HG03135 (cell line): Measurements from ENCODE around the gene TAF11L13.
"Not testable (repeated sequence)": the region's sequence is repeated elsewhere in the genome, so short reads cannot be mapped to it uniquely, and the experiment has no call there.

ENCODE experiments used
- ATAC-seq: cut with Tn5 transposase; IDR thresholded peaks from one replicate; pipeline ENCODE4 v1.9.1; 2021; ENCODE audit warnings: mild to moderate bottlenecking, moderate library complexity; ENCODE audit not compliant: unreplicated experiment

TAF11L13 gene

GRCh38 chr5:17631788-17632187, at the start of gene TAF11L13:
Gene TAF11L13, plus strand, starts transcription at chr5:17632088.
- ATAC-seq, result not testable (repeated sequence)

- ATAC-seq, result not testable (repeated sequence)
These were observed 46.2 kb upstream of the TAF11L13 start, which contains the start of gene TAF11L7 for GRCh38 chr5:17585658-17586057. Gene TAF11L7, minus strand, starts transcription at chr5:17585758.

DNA sequence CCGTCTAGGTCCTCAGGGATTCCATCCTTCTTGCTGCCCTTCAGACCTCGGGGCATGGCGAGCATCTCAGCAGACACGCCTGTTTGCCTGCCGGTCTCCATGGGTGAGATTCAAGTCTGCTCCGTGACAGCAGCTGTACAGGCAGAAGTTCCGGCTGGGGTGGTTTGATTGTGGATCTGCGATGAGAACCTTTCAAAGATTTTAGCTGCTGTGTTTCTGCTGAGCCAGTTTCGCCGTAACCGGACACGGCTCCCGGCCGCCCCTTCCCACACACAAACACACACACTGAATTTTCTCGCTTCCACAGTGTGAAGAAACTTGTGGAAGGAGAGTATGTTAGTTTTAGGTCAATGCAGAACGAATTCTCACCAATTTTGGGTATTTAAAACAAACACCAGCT, 41.0 kb upstream of the TAF11L13 start, which contains the start of gene TAF11L8:
Gene TAF11L8 (minus strand): TSS at position 101 of the 400 bp plus-strand sequence.
- ATAC-seq, result not testable (repeated sequence)

- ATAC-seq, result not testable (repeated sequence)
These were observed 37.6 kb upstream of the TAF11L13 start, which contains the start of gene TAF11L9 for GRCh38 chr5:17594255-17594654. Gene TAF11L9, minus strand, starts transcription at chr5:17594394.

GRCh38 chr5:17597728-17598127, 34.2 kb upstream of the TAF11L13 start, which contains the start of gene TAF11L10:
Gene TAF11L10, minus strand, starts transcription at chr5:17597828.
- not testable (repeated sequence) for ATAC-seq

GRCh38 chr5:17603880-17604279, 28.0 kb upstream of the TAF11L13 start, which contains the start of gene TAF11L11:
Gene TAF11L11, plus strand, starts transcription at chr5:17604183.
- ATAC-seq, result not testable (repeated sequence)

DNA sequence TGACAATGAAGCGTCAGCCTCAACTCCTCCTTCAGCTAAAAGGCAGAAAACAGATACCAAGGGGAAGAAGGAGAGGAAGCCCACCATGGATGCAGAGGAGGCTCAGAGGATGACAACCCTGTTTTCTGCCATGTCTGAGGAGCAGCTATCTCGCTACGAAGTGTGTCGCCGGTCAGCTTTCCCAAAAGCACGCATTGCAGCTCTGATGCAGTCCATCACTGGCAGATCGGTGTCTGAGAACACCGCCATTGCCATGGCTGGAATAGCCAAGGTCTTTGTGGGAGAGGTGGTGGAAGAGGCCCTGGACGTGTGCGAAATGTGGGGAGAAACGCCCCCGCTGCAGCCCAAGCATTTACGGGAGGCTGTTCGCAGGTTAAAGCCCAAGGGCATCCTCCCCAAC, 26.9 kb upstream of the TAF11L13 start:
- no peak for ATAC-seq

- not testable (repeated sequence) for ATAC-seq
These were observed 24.4 kb upstream of the TAF11L13 start for GRCh38 chr5:17607461-17607860.

GRCh38 chr5:17610092-17610491, 21.8 kb upstream of the TAF11L13 start, which contains the start of gene TAF11L12:
Gene TAF11L12, plus strand, starts transcription at chr5:17610392.
- not testable (repeated sequence) for ATAC-seq

GRCh38 chr5:17614872-17615605, 16.8 kb upstream of the TAF11L13 start:
- no peak for ATAC-seq

DNA sequence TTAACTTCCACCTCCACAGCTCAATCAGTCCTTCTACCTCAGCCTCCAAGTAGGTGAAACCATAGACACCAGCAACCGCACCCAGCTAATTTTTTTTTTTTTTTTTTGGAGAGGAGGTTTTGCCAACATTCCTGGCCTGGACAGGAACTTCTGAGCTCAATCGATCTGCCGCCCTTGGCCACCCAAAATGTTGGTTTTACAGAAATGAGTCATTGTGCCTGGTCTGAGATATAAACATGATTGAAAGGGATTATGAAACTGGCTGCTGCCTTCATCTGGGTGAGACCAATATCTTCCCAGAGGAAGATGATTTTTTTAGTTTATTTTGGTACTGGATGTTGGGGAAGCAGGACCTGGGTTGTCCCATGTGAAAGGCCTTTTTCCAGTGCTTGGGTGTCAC, 12.5 kb upstream of the TAF11L13 start:
- ATAC-seq, result no peak

DNA sequence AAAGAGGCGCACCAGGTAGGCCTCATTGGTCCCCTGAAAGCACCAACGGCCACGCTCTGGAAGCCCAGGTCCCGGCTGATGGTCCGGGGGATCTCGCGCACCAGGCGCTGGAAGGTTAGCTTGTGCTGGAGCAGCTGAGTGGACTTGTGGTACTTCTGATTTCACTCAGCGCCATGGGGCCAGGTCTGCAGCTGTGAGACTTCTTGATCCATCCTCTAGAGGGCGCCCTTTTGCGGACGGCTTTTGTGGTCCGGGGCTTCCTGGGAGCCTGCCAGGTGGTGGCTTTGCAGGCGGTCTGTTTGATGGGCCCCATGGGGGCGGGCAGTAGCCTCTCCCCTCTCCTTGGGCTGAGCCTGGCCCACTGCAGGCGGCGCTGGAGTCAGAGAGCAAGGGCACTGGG, 11.3 kb upstream of the TAF11L13 start:
- no peak for ATAC-seq

DNA sequence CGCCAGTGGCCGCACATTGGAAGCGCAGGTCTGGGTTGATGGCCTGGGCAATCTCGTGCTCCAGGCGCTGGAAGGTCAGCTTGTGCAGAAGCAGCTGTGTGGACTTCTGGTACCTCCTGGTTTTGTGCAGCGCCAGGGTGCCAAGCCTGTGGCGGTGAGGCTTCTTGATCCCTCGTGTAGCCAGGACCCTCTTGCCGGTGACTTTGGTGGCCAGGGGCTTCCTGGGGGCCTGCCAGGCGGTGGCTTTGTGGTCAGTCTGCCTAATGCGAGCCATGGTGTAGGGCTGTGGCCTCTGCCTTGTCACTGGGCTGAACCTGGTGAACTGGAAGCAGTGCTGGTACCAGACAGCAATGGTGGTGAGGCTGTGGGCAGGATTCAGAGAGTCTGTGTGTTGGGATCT, 6.2 kb upstream of the TAF11L13 start:
- no peak for ATAC-seq

DNA sequence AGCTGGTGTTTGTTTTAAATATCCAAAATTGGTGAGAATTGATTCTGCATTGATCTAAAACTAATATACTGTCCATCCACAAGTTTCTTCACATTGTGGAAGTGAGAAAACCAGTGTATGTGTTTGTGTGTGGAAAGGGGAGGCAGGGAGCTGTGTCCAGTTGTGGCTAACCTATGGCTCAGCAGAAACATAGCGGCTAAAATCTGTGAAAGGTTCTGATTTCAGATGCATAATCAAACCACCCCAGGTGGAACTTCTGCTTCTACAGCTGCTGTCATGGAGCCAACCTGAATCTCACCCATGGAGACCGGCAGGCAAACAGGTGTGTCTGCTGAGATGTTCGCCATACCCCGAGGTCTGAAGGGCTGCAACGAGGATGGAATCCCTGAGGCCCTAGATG, 2.3 kb downstream of the TAF11L13 start, which contains the start of gene TAF11L14:
Gene TAF11L14 (plus strand): TSS at position 301 of the 400 bp plus-strand sequence.
- ATAC-seq, result no peak

DNA sequence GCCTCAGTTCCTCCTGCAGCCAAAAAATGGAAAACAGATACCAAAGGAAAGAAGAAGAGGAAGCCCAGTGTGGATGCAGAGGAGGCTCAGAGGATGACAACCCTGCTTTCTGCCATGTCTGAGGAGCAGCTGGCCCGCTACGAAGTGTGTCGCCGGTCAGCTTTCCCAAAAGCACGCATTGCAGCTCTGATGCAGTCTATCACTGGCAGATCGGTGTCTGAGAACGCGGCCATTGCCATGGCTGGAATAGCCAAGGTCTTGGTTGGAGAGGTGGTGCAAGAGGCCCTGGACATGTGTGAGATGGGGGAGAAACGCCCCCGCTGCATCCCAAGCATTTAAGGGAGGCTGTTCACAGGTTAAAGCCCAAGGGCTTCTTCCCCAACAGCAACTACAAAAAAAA, 17.3 kb downstream of the TAF11L13 start:
- not testable (repeated sequence) for ATAC-seq

GRCh38 chr5:17655201-17655759, 23.4 kb downstream of the TAF11L13 start:
- not testable (repeated sequence) for ATAC-seq

GRCh38 chr5:17655921-17656320, 24.0 kb downstream of the TAF11L13 start:
- no peak for ATAC-seq

DNA sequence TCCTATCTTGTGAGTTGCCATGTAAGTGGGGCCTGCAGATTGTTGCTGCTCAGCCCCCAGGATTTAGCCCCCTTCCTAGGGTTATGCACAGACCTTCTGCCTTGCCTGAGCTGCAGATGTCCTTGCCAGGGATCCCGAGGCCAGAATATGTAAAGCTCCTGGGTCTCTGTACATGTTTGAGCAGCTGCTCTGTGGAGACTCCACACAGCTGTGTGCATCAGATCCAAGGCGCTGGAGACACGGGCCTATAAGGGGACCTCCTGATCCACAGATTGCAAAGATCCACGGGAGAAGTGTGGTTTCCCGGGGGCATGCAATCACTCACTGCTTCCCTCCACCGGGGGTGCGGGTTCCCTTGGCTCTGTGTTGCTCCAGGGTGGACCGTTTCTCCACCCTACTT, 31.3 kb downstream of the TAF11L13 start:
- no peak for ATAC-seq

DNA sequence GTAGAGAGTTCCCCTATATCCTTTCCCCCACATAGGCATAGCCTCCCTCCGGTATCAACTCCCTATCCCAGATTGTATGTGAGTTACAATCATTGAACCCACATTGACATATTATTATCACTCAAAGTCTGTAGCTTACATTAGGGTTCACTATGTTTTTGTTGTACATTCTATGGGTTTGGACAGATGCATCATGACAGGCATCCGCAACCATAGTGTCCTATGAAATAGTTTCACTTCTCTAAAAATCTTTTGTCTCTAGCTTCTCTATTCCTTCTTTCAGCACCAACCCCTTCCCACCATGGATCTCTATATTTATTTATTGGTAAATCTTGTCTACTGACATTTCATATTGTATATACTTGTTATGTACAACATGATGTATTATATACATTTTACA, 33.9 kb downstream of the TAF11L13 start:
- ATAC-seq, result no peak

- ATAC-seq, result no peak
These were observed 34.9 kb downstream of the TAF11L13 start for GRCh38 chr5:17666726-17667235.

- no peak for ATAC-seq
These were observed 38.5 kb downstream of the TAF11L13 start for GRCh38 chr5:17670353-17670752.
